H1 (cell line): ENCODE data around the gene MACROD1. TPM values are rescaled to one million over a fixed set of nuclear protein-coding genes. Genes with fewer than 3 reads are reported as not detected.

ENCODE experiments used
- CTCF ChIA-PET: fragments of 300-600 bp; sonication (Branson Sonifier 250); formaldehyde crosslinking; loops from one replicate; lab custom pipeline; 2021; ENCODE audit not compliant: partially characterized antibody; lab: Charles Lee
- POLR2A ChIA-PET: fragments of 300-600 bp; sonication (Branson Sonifier 250); formaldehyde crosslinking; loops from one replicate; lab custom pipeline; 2021; ENCODE audit warnings: inconsistent platforms; ENCODE audit not compliant: partially characterized antibody; lab: Charles Lee
- DNase-seq, 2 experiments: peaks; one replicate each; pipeline versions ENCODE4 v3.0.0 to v3.0.0-alpha.2; 2010 to 2022; ENCODE audit warnings: low spot score in 2 of 2, low read depth in 1 of 2, mixed read lengths in 1 of 2
- FAIRE-seq: peaks from 2 replicates; lab custom pipeline; 2011; peaks lifted over from hg19 to GRCh38; lab: Jason Lieb, UNC
- H2AFZ ChIP-seq: 2 replicates; pipeline ENCODE4 v1.8.1; 2012; ENCODE audit warnings: low read length, inconsistent platforms
- H2AK5ac ChIP-seq: 2 replicates; pipeline ENCODE4 v1.6.1; 2013; ENCODE audit warnings: low read depth, low read length
- H2BK120ac ChIP-seq: replicated peaks from 2 replicates; pipeline ENCODE3; 2013; ENCODE audit warnings: low read depth, low read length, inconsistent platforms
- H2BK12ac ChIP-seq: 2 replicates; pipeline ENCODE4 v1.6.1; 2013; ENCODE audit warnings: low read depth, low read length
- H2BK15ac ChIP-seq: 2 replicates; pipeline ENCODE4 v1.6.1; 2013; ENCODE audit warnings: low read length
- H2BK20ac ChIP-seq: 2 replicates; pipeline ENCODE4 v1.6.1; 2013; ENCODE audit warnings: low read length
- H2BK5ac ChIP-seq: 2 replicates; pipeline ENCODE4 v1.6.1; 2013; ENCODE audit warnings: low read depth, low read length
- H3K14ac ChIP-seq: 2 replicates; pipeline ENCODE4 v1.6.1; 2013; ENCODE audit warnings: inconsistent platforms; ENCODE audit not compliant: insufficient read length
- H3K18ac ChIP-seq: 2 replicates; pipeline ENCODE4 v1.6.1; 2013; ENCODE audit warnings: low read length; ENCODE audit errors: extremely low read depth
- H3K23ac ChIP-seq: 2 replicates; pipeline ENCODE4 v1.6.1; 2013; ENCODE audit warnings: inconsistent platforms; ENCODE audit not compliant: insufficient read length
- H3K23me2 ChIP-seq: 2 replicates; pipeline ENCODE4 v1.6.1; 2013; ENCODE audit warnings: low read depth, low read length
- H3K27ac ChIP-seq: 2 replicates; pipeline ENCODE4 v1.6.1; 2011; ENCODE audit warnings: low read depth, low read length, inconsistent platforms
- H3K27me3 ChIP-seq, 4 experiments: replicated peaks in 1 of 4; 1 replicate in 1 of 4; 2 replicates in 3 of 4; pipeline versions ENCODE4 v1.6.1 to v1.8.1; 2011 to 2013; ENCODE audit warnings: low read length in 3 of 4, mild to moderate bottlenecking in 3 of 4, inconsistent platforms in 2 of 4, mixed read lengths in 2 of 4, moderate library complexity in 1 of 4; ENCODE audit not compliant: control insufficient read depth in 3 of 4, insufficient read depth in 3 of 4; ENCODE audit errors: extremely low read depth in 1 of 4
- H3K36me3 ChIP-seq, 4 experiments: 2 replicates each; pipeline versions ENCODE4 v1.6.1 to v1.8.1; 2011 to 2013; ENCODE audit warnings: mild to moderate bottlenecking in 4 of 4, low read length in 3 of 4, moderate library complexity in 2 of 4, control low read depth in 1 of 4, inconsistent platforms in 1 of 4; ENCODE audit not compliant: insufficient read depth in 4 of 4, control insufficient read depth in 2 of 4
- H3K4ac ChIP-seq: replicated peaks from 2 replicates; pipeline ENCODE3; 2013; ENCODE audit warnings: low read length, low read depth, mixed read lengths, inconsistent platforms; ENCODE audit not compliant: insufficient read length
- H3K4me1 ChIP-seq, 4 experiments: replicated peaks in 1 of 4; 1 replicate in 1 of 4; 2 replicates in 3 of 4; pipeline versions ENCODE4 v1.6.1 to v1.8.1; 2011 to 2013; ENCODE audit warnings: low read length in 3 of 4, inconsistent platforms in 2 of 4, mixed read lengths in 1 of 4; ENCODE audit not compliant: insufficient read depth in 4 of 4, control insufficient read depth in 3 of 4
- H3K4me2 ChIP-seq, 2 experiments: 2 replicates each; pipeline versions ENCODE4 v1.6.1 to v1.8.1; 2011 to 2013; ENCODE audit warnings: low read depth in 2 of 2, low read length in 2 of 2, control low read depth in 1 of 2, inconsistent platforms in 1 of 2, mild to moderate bottlenecking in 1 of 2; ENCODE audit not compliant: insufficient read depth in 1 of 2
- H3K4me3 ChIP-seq, 4 experiments: fragments of 200-600, 300-600 bp in 1 of 4; sonication (generic), shearing (Covaris generic), sonication (Bioruptor Twin) in 1 of 4; 2 replicates each; pipeline versions ENCODE4 v1.5.1 to v1.8.1; 2011 to 2016; ENCODE audit warnings: low read length in 4 of 4, low read depth in 3 of 4, control low read depth in 2 of 4, inconsistent platforms in 2 of 4, mild to moderate bottlenecking in 2 of 4, mixed read lengths in 1 of 4, moderate library complexity in 1 of 4; ENCODE audit not compliant: insufficient read depth in 2 of 4; ENCODE audit errors: extremely low read depth in 1 of 4
- H3K56ac ChIP-seq: replicated peaks from 2 replicates; pipeline ENCODE3; 2013; ENCODE audit warnings: low read depth, mild to moderate bottlenecking, mixed read lengths, low read length, inconsistent platforms; ENCODE audit not compliant: insufficient read length
- H3K79me1 ChIP-seq: 2 replicates; pipeline ENCODE4 v1.6.1; 2013; ENCODE audit warnings: low read depth, low read length, control low read depth
- H3K79me2 ChIP-seq, 2 experiments: 2 replicates each; pipeline versions ENCODE4 v1.6.1 to v1.8.1; 2012 to 2013; ENCODE audit warnings: low read length in 2 of 2, mild to moderate bottlenecking in 2 of 2, inconsistent platforms in 1 of 2; ENCODE audit not compliant: insufficient read depth in 2 of 2, control insufficient read depth in 1 of 2
- H3K9ac ChIP-seq, 4 experiments: replicated peaks in 1 of 4; 1 replicate in 1 of 4; 2 replicates in 3 of 4; pipeline versions ENCODE4 v1.6.1 to v1.8.1; 2011 to 2013; ENCODE audit warnings: low read depth in 3 of 4, low read length in 3 of 4, control low read depth in 2 of 4, mild to moderate bottlenecking in 2 of 4, moderate library complexity in 2 of 4, inconsistent platforms in 1 of 4; ENCODE audit errors: extremely low read depth in 1 of 4
- H3K9me3 ChIP-seq, 2 experiments: 2 replicates each; pipeline versions ENCODE4 v1.6.1 to v1.8.1; 2012 to 2013; ENCODE audit warnings: mild to moderate bottlenecking in 2 of 2, moderate library complexity in 2 of 2, control low read depth in 1 of 2, inconsistent platforms in 1 of 2, low read depth in 1 of 2, low read length in 1 of 2, mixed read lengths in 1 of 2; ENCODE audit not compliant: insufficient read depth in 2 of 2
- H4K20me1 ChIP-seq, 2 experiments: replicated peaks in 1 of 2; 2 replicates each; pipeline versions ENCODE3 to v1.8.1; 2011 to 2013; ENCODE audit warnings: inconsistent platforms in 2 of 2, low read length in 2 of 2, mild to moderate bottlenecking in 1 of 2; ENCODE audit not compliant: insufficient read depth in 2 of 2, control insufficient read depth in 1 of 2
- H4K5ac ChIP-seq: 2 replicates; pipeline ENCODE4 v1.6.1; 2013; ENCODE audit warnings: low read length, low read depth, mixed read lengths, inconsistent platforms; ENCODE audit not compliant: insufficient read length
- H4K8ac ChIP-seq: 2 replicates; pipeline ENCODE4 v1.8.0; 2013; ENCODE audit warnings: mild to moderate bottlenecking, moderate library complexity, low read length, inconsistent platforms; ENCODE audit not compliant: insufficient read depth; ENCODE audit errors: extremely low read depth
- H4K91ac ChIP-seq: replicated peaks from 2 replicates; pipeline ENCODE3; 2013; ENCODE audit warnings: low read length, mixed read lengths, inconsistent platforms; ENCODE audit not compliant: insufficient read length
- CTCF ChIP-seq, 3 experiments: IDR thresholded peaks; 1 replicate in 2 of 3; 2 replicates in 1 of 3; pipeline versions ENCODE4 v1.5.1 to v1.6.1; 2011; ENCODE audit warnings: low read length in 3 of 3, mild to moderate bottlenecking in 3 of 3, inconsistent platforms in 2 of 3, low read depth in 1 of 3, moderate library complexity in 1 of 3; ENCODE audit not compliant: insufficient read depth in 1 of 3; ENCODE audit errors: control extremely low read depth in 1 of 3
- MAFK ChIP-seq: IDR thresholded peaks from 2 replicates; pipeline ENCODE4 v1.6.1; 2012; ENCODE audit warnings: low read depth, mild to moderate bottlenecking, improper control_type of control experiment, low read length
- POU5F1 ChIP-seq: IDR thresholded peaks from 2 replicates; pipeline ENCODE4 v1.6.1; 2011; ENCODE audit warnings: low read depth, mild to moderate bottlenecking, low read length, moderate library complexity
- SP1 ChIP-seq: IDR thresholded peaks from 2 replicates; pipeline ENCODE4 v1.6.1; 2011; ENCODE audit warnings: low read depth, low read length
- TCF12 ChIP-seq: IDR thresholded peaks from 2 replicates; pipeline ENCODE4 v1.6.1; 2011; ENCODE audit warnings: low read depth, mild to moderate bottlenecking, low read length
- WGBS, 2 experiments: shearing (Covaris generic) in 1 of 2; methylation state at CpG; one replicate each; pipeline versions ENCODE4 v1.1.6 to v1.1.7; 2013 to 2015; ENCODE audit warnings: low lambda C conversion rate in 2 of 2, mixed read lengths in 2 of 2, inconsistent platforms in 1 of 2, low coverage in 1 of 2, missing lambda C conversion rate in 1 of 2; ENCODE audit not compliant: insufficient replicate concordance in 2 of 2, insufficient coverage in 1 of 2, insufficient read length in 1 of 2; ENCODE audit errors: extremely low coverage in 1 of 2, missing lambda C conversion rate in 1 of 2; 5-methylcytosine and 5-hydroxymethylcytosine counted together
- polyA plus RNA-seq, 7 experiments: library from polyadenylated mRNA; depleted of rRNA in 3 of 7; stranded (reverse) in 5 of 7; unstranded in 2 of 7; fragments of >200 nt in 5 of 7; fragments of 200-250 nt in 2 of 7; gene quantifications; 1 replicate in 5 of 7; 2 replicates in 1 of 7; 4 replicates in 1 of 7; pipeline versions ENCODE4 v1.2.1 to v1.2.3, GENCODE V29; 2011 to 2013; ENCODE audit warnings: missing spikeins in 2 of 7, mixed read lengths in 2 of 7
- total RNA-seq: library from RNA; stranded (reverse); fragmentation: NEBNext Ultra II Directional; extraction: Animal tissue kit (Norgen Biotek cat#: 25700); gene quantifications from 2 replicates; pipeline ENCODE4 v1.2.1, GENCODE V29; 2021

Gene MACROD1
- total and polyA plus RNA-seq, 2 of the 8 experiments (the other 6 are each of a cell fraction or from before 2014, with no cell fraction given), result 19.5 to 34.1 TPM

GRCh38 chr11:64013141-64013896, 152.6 kb downstream of the MACROD1 start:
- H3K23ac ChIP-seq, result no peak overlapping the region
- H4K8ac ChIP-seq, result no peak overlapping the region; the same call in 1 of the 2 replicates
- H2BK15ac ChIP-seq, result peak overlapping the region; percentile 36
- no peak overlapping the region for H4K5ac ChIP-seq
- H3K27ac ChIP-seq, result no peak overlapping the region
- no peak overlapping the region for H3K14ac ChIP-seq
- WGBS, 2 experiments, result 91% methylated on average over 16 of the region's 16 CpGs; no CpG with 5 or more reads in 1 of the 2 experiments
- no peak overlapping the region for H3K4ac ChIP-seq
- H3K4me2 ChIP-seq, result no peak overlapping the region
- peak overlapping the region; percentile 28; the same call in 1 of the 2 replicates for H2AK5ac ChIP-seq
- peak overlapping the region; percentile 50; the same call in 1 of the 2 replicates for H2BK12ac ChIP-seq
- ChIA-PET POLR2A (interaction anchor here (1.0 to 1.5 kb wide), 3 partner anchors 18 to 28 kb away, joined by 3 to 4 read pairs (median 3); partner anchors contain the start of gene OTUB1), CTCF (interaction anchor here (0.6 to 8.2 kb wide), 7 partner anchors 6 to 150 kb away, joined by 3 to 74 read pairs (median 4); no protein-coding TSS in a partner anchor)
- H3K36me3 ChIP-seq, result no peaks in the 10 kb centered on the region
- peaks cover 0 to 6% of the 10 kb centered on the region in 2 experiments; a peak in 1 of 4 replicates for H3K9me3 ChIP-seq
- FAIRE-seq (no peak), DNase-seq (no peak)
- no peak overlapping the region for H2BK5ac ChIP-seq
- H3K56ac ChIP-seq, result no peak overlapping the region
- no peaks in the 10 kb centered on the region; a peak in 1 of 7 replicates for H3K4me1 ChIP-seq
- no peak overlapping the region for H2BK20ac ChIP-seq
- H3K27me3 ChIP-seq, result peaks cover 8 to 71% (median 50%) of the 10 kb centered on the region in 4 experiments
- no peak overlapping the region for H4K91ac ChIP-seq
- H3K18ac ChIP-seq, result no peak overlapping the region
- no peak overlapping the region for H2AFZ ChIP-seq
- TF ChIP-seq MAFK (no peak), SP1 (no peak), TCF12 (no peak), CTCF (IDR thresholded peaks at IDR 0.05; ENCODE audit: control extremely low read depth in 1 of 3, insufficient read depth in 1 of 3, low read depth in 1 of 3, low read length in 3 of 3) (no peak), POU5F1 (no peak)
- H4K20me1 ChIP-seq, result peaks cover 5% of the 10 kb centered on the region in 2 experiments
- H3K4me3 ChIP-seq, result no peak overlapping the region
- no peak overlapping the region for H3K9ac ChIP-seq
- peaks cover 12% of the 10 kb centered on the region; the same call in 1 of the 2 replicates for H3K23me2 ChIP-seq
- no peak overlapping the region for H2BK120ac ChIP-seq
- no peaks in the 10 kb centered on the region for H3K79me2 ChIP-seq
- H3K79me1 ChIP-seq, result no peaks in the 10 kb centered on the region; the same call in 1 of the 2 replicates
